Transverse colon (tissue), 4 donors: ENCODE measurements around the gene HPS1. TPM values are rescaled to one million over a fixed set of nuclear protein-coding genes. Genes with fewer than 3 reads are reported as not detected.

Source experiments
- DNase-seq: peaks from one replicate; pipeline ENCODE4 v3.0.0-alpha.2; 2019
- H3K27ac ChIP-seq, 4 donors: fragments of 200-600 bp; sonication (generic); 2 replicates each; pipeline ENCODE4 v1.5.1; 2016 to 2018; ENCODE audit warnings: inconsistent platforms in 4 of 4
- H3K27me3 ChIP-seq: fragments of 200-600 bp; sonication (generic); 2 replicates; pipeline ENCODE4 v1.5.1; 2017; ENCODE audit warnings: inconsistent platforms
- H3K36me3 ChIP-seq, 4 donors: fragments of 200-600 bp; sonication (generic); 2 replicates each; pipeline ENCODE4 v1.5.1; 2017 to 2019; ENCODE audit warnings: inconsistent platforms in 4 of 4
- H3K4me1 ChIP-seq, 4 donors: fragments of 200-600 bp; sonication (generic); 2 replicates each; pipeline ENCODE4 v1.5.1; 2017 to 2020; ENCODE audit warnings: inconsistent platforms in 4 of 4
- H3K4me3 ChIP-seq, 4 donors: fragments of 200-600 bp; sonication (generic); 1 replicate in 1 of 4; 2 replicates in 3 of 4; pipeline versions ENCODE4 v1.5.1 to v1.6.1; 2017 to 2019; ENCODE audit warnings: inconsistent platforms in 4 of 4
- H3K9me3 ChIP-seq, 2 donors: fragments of 200-600 bp; sonication (generic); 2 replicates each; pipeline ENCODE4 v1.5.1; 2017 to 2019; ENCODE audit warnings: inconsistent platforms in 2 of 2
- CTCF ChIP-seq, 5 experiments: fragments of 200-600 bp in 3 of 5; fragments of 450-650 bp in 2 of 5; sonication (generic) in 3 of 5; IDR thresholded peaks; 1 replicate in 2 of 5; 2 replicates in 3 of 5; pipeline ENCODE4 v1.5.1; 2016 to 2017; ENCODE audit warnings: antibody characterized with exemption in 5 of 5, inconsistent platforms in 3 of 5, mild to moderate bottlenecking in 2 of 5, moderate library complexity in 1 of 5
- EP300 ChIP-seq: sonication (generic); formaldehyde crosslinking; IDR thresholded peaks from one replicate; pipeline ENCODE4 v1.6.1; 2017; ENCODE audit warnings: antibody characterized with exemption, low read depth
- POLR2A ChIP-seq: fragments of 450-650 bp; IDR thresholded peaks from one replicate; pipeline ENCODE4 v1.6.1; 2016; ENCODE audit warnings: antibody characterized with exemption, mild to moderate bottlenecking, moderate library complexity
- POLR2AphosphoS5 ChIP-seq, 3 donors: sonication (generic); formaldehyde crosslinking; IDR thresholded peaks; one replicate each; pipeline ENCODE4 v1.6.1; 2016; ENCODE audit warnings: antibody characterized with exemption in 3 of 3
- WGBS, 2 donors: methylation state at CpG; one replicate each; pipeline ENCODE4 v1.1.5; 2018; ENCODE audit warnings: low coverage in 1 of 2; 5-methylcytosine and 5-hydroxymethylcytosine counted together
- in situ Hi-C, 4 donors: fragments of 200-750 bp; cut with MboI; loops; one replicate each; pipeline versions ENCODE4 v1.15.0 to v1.15.1; 2017; ENCODE audit warnings: low sequenced_read_pairs in 3 of 4, low pct_ligation_motif_present in 1 of 4, low pct_unique_long_range_greater_than_20kb in 1 of 4
- intact Hi-C: fragments of 100-400 bp; cut with DNase I; formaldehyde crosslinking; loops from one replicate; pipeline ENCODE4 v1.15.1; 2023; ENCODE audit warnings: low total_unique reads
- total RNA-seq, 4 donors: library from RNA; depleted of rRNA; stranded (reverse); fragments of >200 nt; gene quantifications; one replicate each; pipeline ENCODE4 v1.1.0, GENCODE V29; 2016

The HPS1 gene
- total RNA-seq: 100 to 1,000 TPM in 2 of 4 donors, 10 to 100 TPM in 2; 62.9 to 160 (median 95.1) TPM

DNA sequence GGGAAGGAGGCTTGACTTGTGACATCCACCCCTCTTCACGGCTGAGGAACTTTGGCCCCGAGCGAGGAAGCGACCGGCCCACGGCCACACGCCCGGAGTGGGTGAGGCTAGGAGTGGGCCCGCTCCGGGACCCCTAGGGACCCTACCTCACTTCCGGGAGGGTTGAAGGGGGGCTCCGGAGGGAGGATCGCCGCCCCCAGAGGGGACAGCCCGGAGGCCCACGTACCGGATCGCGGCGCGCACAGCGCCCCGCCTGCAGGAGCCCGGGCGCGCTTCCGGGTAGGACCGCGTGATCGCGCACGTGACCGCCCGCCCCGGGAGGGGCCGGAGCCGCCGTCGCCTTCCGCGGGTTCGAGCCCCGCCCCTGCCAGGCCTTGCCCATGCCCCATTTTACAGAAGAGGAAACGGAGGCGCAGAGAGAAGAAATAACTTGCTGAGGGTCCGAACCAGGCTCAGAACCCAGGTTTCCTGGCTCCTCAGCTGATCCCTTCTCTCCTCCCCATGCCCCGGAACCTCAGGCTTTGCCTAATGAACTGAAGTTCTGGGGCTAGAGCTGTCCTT, at the start of gene HPS1:
Gene HPS1, minus strand, starts transcription at position 275 of the 561 bp plus-strand sequence. CDS start 3,695 bp downstream, outside the sequence.
- in situ Hi-C loops: no loop called here
- peaks cover 0 to 18% (median 0%) of the 10 kb centered on the region in 4 donors for H3K36me3 ChIP-seq
- peak within 1 kb of the TSS; percentile 61 to 98 (median 95) for H3K4me3 ChIP-seq
- no peaks in the 10 kb centered on the region for H3K9me3 ChIP-seq
- H3K4me1 ChIP-seq: peaks cover 5 to 19% (median 9%) of the 10 kb centered on the region in 4 donors
- no peaks in the 10 kb centered on the region for H3K27me3 ChIP-seq
- 3% methylated on average over 47 of the region's 47 CpGs; no CpG with 5 or more reads in 1 of the 2 donors for WGBS, 2 donors
- intact Hi-C loops: no loop called here
- DNase-seq: peak; percentile 87
- peak within 1 kb of the TSS; percentile 89 to 97 (median 94) for H3K27ac ChIP-seq
- TF ChIP-seq POLR2A (peak; percentile 93), CTCF (IDR thresholded peaks at IDR 0.05) (peak in 2 of 5 experiments; percentile 10 to 16), EP300 (no peak), POLR2AphosphoS5 (IDR thresholded peaks at IDR 0.05) (peak; percentile 86 to 95 (median 92))

DNA sequence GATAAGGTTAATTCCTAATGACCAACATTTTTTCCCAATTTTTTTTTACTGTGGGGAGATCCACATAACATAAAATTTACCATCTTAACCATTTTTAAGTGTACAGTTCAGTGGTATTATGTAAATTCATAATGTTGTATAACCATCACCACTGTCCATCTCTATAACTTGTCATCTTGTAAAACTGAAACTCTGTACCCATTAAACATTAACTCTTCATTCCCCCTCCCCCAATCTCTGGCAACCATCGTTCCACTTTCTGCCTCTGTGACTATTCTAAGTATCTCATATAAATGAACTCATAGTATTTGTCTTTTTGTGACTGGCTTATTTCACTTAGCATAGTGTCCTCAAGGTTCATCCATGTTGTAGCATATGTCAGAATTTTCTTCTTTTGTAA, 46.0 kb upstream of the HPS1 start:
- Histone ChIP-seq H3K36me3 (no peaks in the 10 kb centered on the region), H3K27ac (no peak overlapping the region), H3K4me1 (no peaks in the 10 kb centered on the region), H3K4me3 (no peak overlapping the region), H3K9me3 (peaks cover 11 to 13% of the 10 kb centered on the region in 2 donors), H3K27me3 (no peaks in the 10 kb centered on the region)
- no peak for DNase-seq
- TF ChIP-seq EP300 (no peak), POLR2A (no peak), CTCF (IDR thresholded peaks at IDR 0.05) (no peak), POLR2AphosphoS5 (IDR thresholded peaks at IDR 0.05) (no peak)
- WGBS, 2 donors: 50% methylated on average over 1 of the region's 1 CpG
- intact Hi-C loops (no loop called here), in situ Hi-C loops (no loop called here)

DNA sequence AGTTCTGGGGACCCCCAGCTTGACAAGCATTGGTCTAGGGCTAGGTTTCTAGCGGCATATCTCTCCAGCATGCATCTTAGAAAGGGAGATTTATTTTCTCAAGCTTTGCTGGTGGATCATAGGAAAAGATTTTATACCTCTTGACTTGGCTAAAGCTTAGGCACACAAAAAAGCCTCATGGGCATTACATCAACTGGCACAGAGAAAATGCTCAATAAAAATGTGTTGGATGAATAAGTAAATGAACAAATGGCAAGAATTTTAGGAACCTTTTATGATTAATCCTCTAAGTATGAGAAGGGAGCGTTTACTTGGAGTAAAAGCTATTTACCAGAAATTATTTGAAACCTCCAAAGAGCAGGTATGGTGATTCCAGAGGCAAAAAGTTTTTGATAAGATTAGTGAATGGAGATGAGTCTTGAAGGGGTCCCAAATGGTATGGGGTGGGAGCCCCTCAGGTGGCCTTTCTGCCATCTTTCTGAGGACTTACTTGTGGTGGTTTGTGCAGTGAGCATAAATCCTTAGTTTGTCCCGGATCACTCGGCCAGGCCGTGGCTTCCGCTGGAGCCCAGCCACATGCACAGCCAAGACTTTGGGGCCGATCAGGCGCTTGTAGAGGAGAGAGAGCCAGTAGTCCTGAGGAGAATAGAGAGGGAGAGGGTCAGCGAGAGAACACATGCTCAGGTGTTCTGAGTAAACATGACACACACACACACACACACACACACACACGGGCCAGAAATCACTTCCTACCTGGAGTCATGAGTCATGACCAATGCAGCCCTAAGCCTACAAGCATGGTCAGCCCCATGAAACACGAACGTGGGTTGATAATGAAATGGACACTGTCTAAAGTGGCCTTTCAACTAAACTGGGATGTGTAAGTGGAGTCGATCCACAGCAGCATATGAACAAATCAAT, 43.1 kb upstream of the HPS1 start:
- Histone ChIP-seq H3K4me3 (no peak overlapping the region), H3K4me1 (no peaks in the 10 kb centered on the region), H3K27me3 (no peaks in the 10 kb centered on the region), H3K27ac (no peak overlapping the region), H3K36me3 (no peaks in the 10 kb centered on the region), H3K9me3 (peaks cover under 1 to 1% of the 10 kb centered on the region in 2 donors)
- in situ Hi-C loops: no loop called here
- no peak for TF ChIP-seq POLR2A
- no peak for TF ChIP-seq POLR2AphosphoS5 (IDR thresholded peaks at IDR 0.05)
- no peak for TF ChIP-seq EP300
- TF ChIP-seq CTCF (IDR thresholded peaks at IDR 0.05): no peak
- intact Hi-C loops: no loop called here
- WGBS, 2 donors: 77 to 84% methylated on average over 4 to 13 of the region's 13 CpGs
- no peak for DNase-seq

DNA sequence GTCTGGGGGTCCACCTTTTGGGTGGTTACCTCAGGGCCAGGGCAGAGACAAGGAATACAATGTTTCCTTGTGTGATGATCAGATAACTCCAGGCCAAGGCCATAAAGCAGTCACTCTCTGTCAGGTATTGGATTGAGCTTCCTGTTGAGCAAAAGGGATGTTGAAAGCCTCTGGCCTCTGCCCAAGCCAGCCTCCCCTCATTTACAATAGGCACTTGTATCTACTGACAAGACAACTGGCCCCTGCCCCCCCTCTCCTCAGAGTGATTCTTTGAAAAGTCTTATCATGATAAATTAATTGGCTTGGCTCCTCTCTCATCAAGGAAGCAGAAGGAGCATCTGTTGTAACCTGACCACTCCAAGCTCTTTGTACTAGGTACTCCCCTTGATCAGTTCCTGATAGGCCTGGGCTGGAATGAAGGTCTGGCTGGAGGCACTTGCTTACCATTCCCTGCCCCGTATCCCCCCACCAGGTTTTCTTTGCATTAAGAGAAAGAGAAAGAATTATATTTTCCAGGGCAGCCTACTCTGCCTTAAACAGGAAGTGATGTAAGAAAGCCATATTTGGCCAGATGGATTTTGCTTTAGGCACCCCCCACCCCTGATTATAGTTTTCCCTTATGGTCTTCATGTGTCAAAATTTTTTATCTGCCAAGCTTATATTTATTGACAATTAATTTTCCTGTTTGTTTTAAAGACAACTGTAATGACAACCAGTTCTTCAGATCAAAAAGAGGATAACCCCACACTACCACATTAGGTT, 42.1 kb upstream of the HPS1 start:
- H3K27me3 ChIP-seq: no peaks in the 10 kb centered on the region
- TF ChIP-seq CTCF (IDR thresholded peaks at IDR 0.05): no peak
- no peak for TF ChIP-seq EP300
- no peak for TF ChIP-seq POLR2A
- no peak for TF ChIP-seq POLR2AphosphoS5 (IDR thresholded peaks at IDR 0.05)
- H3K9me3 ChIP-seq: no peaks in the 10 kb centered on the region
- DNase-seq: no peak
- WGBS, 2 donors: 86 to 100% methylated on average over 1 of the region's 1 CpG
- in situ Hi-C loops: no loop called here
- no peaks in the 10 kb centered on the region for H3K36me3 ChIP-seq
- H3K27ac ChIP-seq: no peak overlapping the region
- intact Hi-C loops: no loop called here
- no peak overlapping the region for H3K4me3 ChIP-seq
- no peaks in the 10 kb centered on the region for H3K4me1 ChIP-seq
